Glutamatergic neuron (in vitro differentiated cells): ENCODE data around the gene AJM1. TPM values are rescaled to one million over a fixed set of nuclear protein-coding genes. Genes with fewer than 3 reads are reported as not detected.
A peak's percentile ranks its signal among the peaks of the same experiment; 100 is the strongest.

Source experiments
- DNase-seq: peaks from one replicate; pipeline ENCODE4 v3.0.0; 2022
- H3K27ac Mint-ChIP-seq: one replicate; pipeline ENCODE4 v1.8.0; 2020; ENCODE audit warnings: mild to moderate bottlenecking, mixed read lengths, inconsistent platforms; ENCODE audit not compliant: unreplicated experiment
- H3K27me3 Mint-ChIP-seq: one replicate; pipeline ENCODE4 v1.8.0; 2020; ENCODE audit warnings: mild to moderate bottlenecking, moderate library complexity, mixed read lengths, inconsistent platforms; ENCODE audit not compliant: unreplicated experiment
- H3K36me3 Mint-ChIP-seq: one replicate; pipeline ENCODE4 v1.8.0; 2020; ENCODE audit warnings: mild to moderate bottlenecking, mixed read lengths, inconsistent platforms; ENCODE audit not compliant: unreplicated experiment
- H3K4me1 Mint-ChIP-seq: one replicate; pipeline ENCODE4 v1.8.0; 2020; ENCODE audit warnings: mild to moderate bottlenecking, low read depth, mixed read lengths, inconsistent platforms; ENCODE audit not compliant: unreplicated experiment
- H3K4me3 Mint-ChIP-seq: one replicate; pipeline ENCODE4 v1.8.0; 2020; ENCODE audit warnings: mild to moderate bottlenecking, mixed read lengths, inconsistent platforms; ENCODE audit not compliant: unreplicated experiment
- H3K9me3 Mint-ChIP-seq: one replicate; pipeline ENCODE4 v1.8.0; 2020; ENCODE audit warnings: mild to moderate bottlenecking, moderate library complexity, mixed read lengths, inconsistent platforms; ENCODE audit not compliant: unreplicated experiment
- total RNA-seq: library from RNA; stranded (reverse); fragmentation: NEBNext Ultra II Directional; extraction: Animal tissue kit (Norgen Biotek cat#: 25700); gene quantifications from one replicate; pipeline ENCODE4 v1.2.1, GENCODE V29; 2021; ENCODE audit not compliant: unreplicated experiment
- TF ChIP-seq, protein P1 (sequence below): fragments of 200-600 bp; sonication (generic); IDR thresholded peaks from one replicate; pipeline ENCODE4 v1.5.0; 2021; ENCODE audit not compliant: partially characterized antibody, unreplicated experiment

AJM1 gene
- total RNA-seq, 1 donor from 2014 or later = 15.3 TPM

DNA sequence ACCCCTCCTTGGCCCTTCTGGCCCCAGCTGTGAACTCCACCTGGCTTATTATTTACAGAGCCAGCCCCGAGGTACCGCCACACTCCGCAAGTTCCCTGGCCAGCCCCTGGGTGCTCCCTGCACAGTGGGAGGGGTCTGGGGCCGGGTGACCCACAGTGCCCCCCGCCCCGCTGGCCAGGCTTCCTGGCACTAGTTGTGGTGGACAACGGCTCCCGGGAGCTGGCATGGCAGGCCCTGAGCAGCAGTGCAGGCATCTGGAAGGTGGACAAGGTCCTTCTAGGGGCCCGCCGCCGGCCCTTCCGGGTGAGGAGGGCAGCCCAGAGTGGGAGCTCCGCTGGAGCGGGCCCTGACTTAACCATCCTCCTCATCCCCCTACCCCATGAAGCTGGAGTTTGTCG, 13.8 kb downstream of the AJM1 start:
- H3K27me3 Mint-ChIP-seq = no peaks in the 10 kb centered on the region
- H3K4me3 Mint-ChIP-seq = no peak overlapping the region
- TF ChIP-seq, protein P1, sequence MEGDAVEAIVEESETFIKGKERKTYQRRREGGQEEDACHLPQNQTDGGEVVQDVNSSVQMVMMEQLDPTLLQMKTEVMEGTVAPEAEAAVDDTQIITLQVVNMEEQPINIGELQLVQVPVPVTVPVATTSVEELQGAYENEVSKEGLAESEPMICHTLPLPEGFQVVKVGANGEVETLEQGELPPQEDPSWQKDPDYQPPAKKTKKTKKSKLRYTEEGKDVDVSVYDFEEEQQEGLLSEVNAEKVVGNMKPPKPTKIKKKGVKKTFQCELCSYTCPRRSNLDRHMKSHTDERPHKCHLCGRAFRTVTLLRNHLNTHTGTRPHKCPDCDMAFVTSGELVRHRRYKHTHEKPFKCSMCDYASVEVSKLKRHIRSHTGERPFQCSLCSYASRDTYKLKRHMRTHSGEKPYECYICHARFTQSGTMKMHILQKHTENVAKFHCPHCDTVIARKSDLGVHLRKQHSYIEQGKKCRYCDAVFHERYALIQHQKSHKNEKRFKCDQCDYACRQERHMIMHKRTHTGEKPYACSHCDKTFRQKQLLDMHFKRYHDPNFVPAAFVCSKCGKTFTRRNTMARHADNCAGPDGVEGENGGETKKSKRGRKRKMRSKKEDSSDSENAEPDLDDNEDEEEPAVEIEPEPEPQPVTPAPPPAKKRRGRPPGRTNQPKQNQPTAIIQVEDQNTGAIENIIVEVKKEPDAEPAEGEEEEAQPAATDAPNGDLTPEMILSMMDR = no peak
- peaks cover 2% of the 10 kb centered on the region for H3K4me1 Mint-ChIP-seq
- peak; percentile 16 for DNase-seq
- no peaks in the 10 kb centered on the region for H3K36me3 Mint-ChIP-seq
- H3K27ac Mint-ChIP-seq = no peak overlapping the region
- H3K9me3 Mint-ChIP-seq = peaks cover 2% of the 10 kb centered on the region

DNA sequence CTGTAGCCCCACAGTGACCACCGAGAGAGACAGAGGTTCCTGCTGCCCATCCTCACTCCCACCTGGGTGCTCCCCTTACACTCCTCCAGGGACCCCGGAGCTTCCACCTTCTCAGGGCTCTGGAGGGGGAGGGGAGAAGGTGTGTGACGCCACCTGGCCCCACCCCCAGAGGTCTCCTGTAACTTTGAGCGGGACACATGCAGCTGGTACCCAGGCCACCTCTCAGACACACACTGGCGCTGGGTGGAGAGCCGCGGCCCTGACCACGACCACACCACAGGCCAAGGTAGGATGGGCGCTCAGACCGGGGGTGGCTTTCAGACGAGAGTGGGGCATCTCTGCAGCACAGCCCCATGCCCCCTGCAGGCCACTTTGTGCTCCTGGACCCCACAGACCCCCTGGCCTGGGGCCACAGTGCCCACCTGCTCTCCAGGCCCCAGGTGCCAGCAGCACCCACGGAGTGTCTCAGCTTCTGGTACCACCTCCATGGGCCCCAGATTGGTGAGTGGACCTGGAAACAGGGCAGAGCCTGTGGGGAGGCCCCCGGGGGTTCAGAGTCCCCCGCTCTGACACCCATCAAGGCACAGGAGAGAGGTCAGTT, 14.4 kb downstream of the AJM1 start:
- H3K4me1 Mint-ChIP-seq = peaks cover 2% of the 10 kb centered on the region
- H3K9me3 Mint-ChIP-seq = peaks cover 2% of the 10 kb centered on the region
- TF ChIP-seq, protein P1 = no peak
- H3K27ac Mint-ChIP-seq = no peak overlapping the region
- H3K36me3 Mint-ChIP-seq = no peaks in the 10 kb centered on the region
- H3K27me3 Mint-ChIP-seq = no peaks in the 10 kb centered on the region
- no peak overlapping the region for H3K4me3 Mint-ChIP-seq
- peak; percentile 14 for DNase-seq

DNA sequence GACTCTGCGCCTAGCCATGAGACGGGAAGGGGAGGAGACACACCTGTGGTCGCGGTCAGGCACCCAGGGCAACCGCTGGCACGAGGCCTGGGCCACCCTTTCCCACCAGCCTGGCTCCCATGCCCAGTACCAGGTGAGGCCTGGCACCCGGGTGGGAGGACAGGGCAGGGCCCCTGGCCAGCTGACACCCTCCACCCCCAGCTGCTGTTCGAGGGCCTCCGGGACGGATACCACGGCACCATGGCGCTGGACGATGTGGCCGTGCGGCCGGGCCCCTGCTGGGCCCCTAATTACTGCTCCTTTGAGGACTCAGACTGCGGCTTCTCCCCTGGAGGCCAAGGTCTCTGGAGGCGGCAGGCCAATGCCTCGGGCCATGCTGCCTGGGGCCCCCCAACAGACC, 14.9 kb downstream of the AJM1 start:
- Mint-ChIP-seq H3K4me3 (no peak overlapping the region), H3K9me3 (peaks cover 2% of the 10 kb centered on the region), H3K27me3 (no peaks in the 10 kb centered on the region), H3K27ac (no peak overlapping the region), H3K36me3 (no peaks in the 10 kb centered on the region), H3K4me1 (peaks cover 2% of the 10 kb centered on the region)
- peak; percentile 25 for DNase-seq
- TF ChIP-seq, protein P1 = no peak

DNA sequence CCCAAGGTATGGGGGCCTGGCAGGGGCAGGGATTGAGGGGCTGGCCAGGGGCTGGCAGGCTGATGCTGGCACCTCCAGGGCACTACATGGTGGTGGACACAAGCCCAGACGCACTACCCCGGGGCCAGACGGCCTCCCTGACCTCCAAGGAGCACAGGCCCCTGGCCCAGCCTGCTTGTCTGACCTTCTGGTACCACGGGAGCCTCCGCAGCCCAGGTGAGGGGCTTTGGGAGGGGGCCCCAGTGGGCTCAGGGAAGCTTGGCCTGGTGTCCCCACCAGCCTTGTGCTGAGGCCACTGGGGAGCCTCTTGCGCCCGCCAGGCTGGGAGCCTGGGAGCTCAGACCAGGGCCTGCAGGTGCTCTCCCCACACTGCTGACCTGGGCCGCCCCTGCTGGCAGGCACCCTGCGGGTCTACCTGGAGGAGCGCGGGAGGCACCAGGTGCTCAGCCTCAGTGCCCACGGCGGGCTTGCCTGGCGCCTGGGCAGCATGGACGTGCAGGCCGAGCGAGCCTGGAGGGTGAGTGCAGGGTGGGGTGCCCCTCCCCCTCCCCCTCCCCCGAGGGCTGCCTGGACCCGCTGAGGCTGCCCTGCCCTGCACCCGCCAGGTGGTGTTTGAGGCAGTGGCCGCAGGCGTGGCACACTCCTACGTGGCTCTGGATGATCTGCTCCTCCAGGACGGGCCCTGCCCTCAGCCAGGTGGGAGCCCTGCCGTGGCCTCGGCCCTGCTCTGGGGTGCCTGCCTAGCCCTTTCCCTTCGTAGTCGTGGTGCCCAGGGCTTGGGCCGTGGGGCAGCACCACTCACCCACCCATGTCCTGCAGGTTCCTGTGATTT, 15.5 kb downstream of the AJM1 start:
- H3K4me1 Mint-ChIP-seq = peaks cover 2% of the 10 kb centered on the region
- no peaks in the 10 kb centered on the region for H3K27me3 Mint-ChIP-seq
- no peak overlapping the region for H3K27ac Mint-ChIP-seq
- H3K9me3 Mint-ChIP-seq = peaks cover 3% of the 10 kb centered on the region
- no peak overlapping the region for H3K4me3 Mint-ChIP-seq
- TF ChIP-seq, protein P1 = no peak
- H3K36me3 Mint-ChIP-seq = no peaks in the 10 kb centered on the region
- DNase-seq = peak; percentile 23

DNA sequence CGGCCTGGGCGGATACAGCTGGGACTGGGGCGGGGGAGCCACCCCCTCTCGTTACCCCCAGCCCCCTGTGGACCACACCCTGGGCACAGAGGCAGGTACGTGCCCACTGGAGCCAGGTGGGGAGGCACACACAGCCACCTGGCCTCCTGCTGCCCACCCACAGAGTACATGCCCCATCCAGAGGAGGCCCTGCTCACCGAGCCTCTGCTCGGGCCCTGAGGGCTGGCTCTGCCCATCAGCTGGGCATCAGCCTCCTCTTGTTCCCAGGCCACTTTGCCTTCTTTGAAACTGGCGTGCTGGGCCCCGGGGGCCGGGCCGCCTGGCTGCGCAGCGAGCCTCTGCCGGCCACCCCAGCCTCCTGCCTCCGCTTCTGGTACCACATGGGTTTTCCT, 16.2 kb downstream of the AJM1 start:
- TF ChIP-seq, protein P1 = no peak
- no peak overlapping the region for H3K4me3 Mint-ChIP-seq
- no peak overlapping the region for H3K27ac Mint-ChIP-seq
- no peaks in the 10 kb centered on the region for H3K27me3 Mint-ChIP-seq
- DNase-seq = peak; percentile 16
- H3K36me3 Mint-ChIP-seq = no peaks in the 10 kb centered on the region
- H3K4me1 Mint-ChIP-seq = peaks cover 2% of the 10 kb centered on the region
- peaks cover 4% of the 10 kb centered on the region for H3K9me3 Mint-ChIP-seq
